Urothelium cell line (cell line): ENCODE measurements around the gene CCDC86.

ENCODE experiments used
- DNase-seq: peaks from one replicate; pipeline ENCODE4 v3.0.0; 2011; ENCODE audit warnings: low spot score, mixed read lengths
- FAIRE-seq: peaks from 2 replicates; lab custom pipeline; 2011; peaks lifted over from hg19 to GRCh38; lab: Jason Lieb, UNC

Gene CCDC86

DNA sequence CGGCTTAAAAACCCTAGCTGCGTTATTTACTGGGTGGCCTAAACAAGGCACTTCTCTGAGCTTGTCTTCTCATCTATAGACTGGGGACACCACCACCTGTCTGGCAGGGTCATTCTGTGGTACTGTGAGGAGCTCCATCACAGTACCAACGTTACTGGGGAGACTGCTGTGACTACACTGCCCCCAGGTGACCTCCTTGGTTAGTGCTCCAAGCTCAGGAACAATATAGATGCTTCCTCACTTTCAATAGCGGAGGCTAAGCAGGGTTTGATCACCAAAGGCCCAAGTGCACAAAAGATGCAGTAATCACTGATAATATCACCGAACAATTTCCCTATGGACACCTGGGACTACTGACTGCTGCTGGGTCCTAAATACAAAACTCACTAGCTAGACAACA, 45.6 kb downstream of the CCDC86 start:
- FAIRE-seq (no peak), DNase-seq (no peak)

GRCh38 chr11:60889869-60890311, 48.0 kb downstream of the CCDC86 start:
- FAIRE-seq (no peak), DNase-seq (no peak)

DNA sequence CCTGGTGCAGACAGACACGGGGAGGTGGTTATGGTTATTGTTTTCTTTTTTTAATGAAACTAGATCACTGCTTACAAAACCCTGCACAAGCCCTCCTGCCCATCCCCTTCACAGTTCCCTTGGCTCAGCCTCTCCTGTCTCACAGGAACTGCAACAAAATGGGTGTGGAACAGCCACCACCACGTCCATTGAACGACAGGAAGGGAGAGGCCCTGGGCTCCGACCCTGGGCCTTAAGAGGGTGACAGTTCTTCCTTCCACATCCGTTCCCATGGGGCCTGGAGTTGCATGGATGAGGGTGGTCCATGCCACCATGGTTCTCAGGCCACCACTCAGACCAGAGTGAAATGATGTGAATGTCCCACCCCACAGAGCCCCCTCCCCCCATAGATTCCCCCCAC, 48.8 kb downstream of the CCDC86 start:
- FAIRE-seq (no peak), DNase-seq (no peak)

GRCh38 chr11:60891103-60891741, 49.3 kb downstream of the CCDC86 start:
- FAIRE-seq (no peak), DNase-seq (no peak)

GRCh38 chr11:60895687-60896086, 53.8 kb downstream of the CCDC86 start:
- FAIRE-seq (no peak), DNase-seq (no peak)

DNA sequence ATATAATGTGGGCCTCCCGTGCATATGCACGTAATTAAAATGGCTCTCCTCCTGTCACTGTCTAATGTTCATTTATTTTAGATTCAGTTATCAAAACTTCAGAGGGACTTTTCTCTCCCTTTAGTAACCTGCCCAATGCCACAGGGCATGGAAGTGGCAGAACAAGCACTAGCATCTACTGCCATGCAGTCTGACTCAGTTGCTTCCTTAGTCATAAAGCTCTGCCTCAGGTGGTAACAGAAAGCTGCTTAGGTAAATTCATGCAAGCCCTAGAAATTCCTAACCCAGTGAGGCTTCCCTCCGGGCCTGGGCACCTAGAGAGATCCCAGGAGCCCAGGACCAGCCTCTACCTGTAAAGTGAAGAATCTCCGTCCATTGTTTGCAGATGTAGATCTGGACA, 55.6 kb downstream of the CCDC86 start:
- FAIRE-seq: no peak

DNA sequence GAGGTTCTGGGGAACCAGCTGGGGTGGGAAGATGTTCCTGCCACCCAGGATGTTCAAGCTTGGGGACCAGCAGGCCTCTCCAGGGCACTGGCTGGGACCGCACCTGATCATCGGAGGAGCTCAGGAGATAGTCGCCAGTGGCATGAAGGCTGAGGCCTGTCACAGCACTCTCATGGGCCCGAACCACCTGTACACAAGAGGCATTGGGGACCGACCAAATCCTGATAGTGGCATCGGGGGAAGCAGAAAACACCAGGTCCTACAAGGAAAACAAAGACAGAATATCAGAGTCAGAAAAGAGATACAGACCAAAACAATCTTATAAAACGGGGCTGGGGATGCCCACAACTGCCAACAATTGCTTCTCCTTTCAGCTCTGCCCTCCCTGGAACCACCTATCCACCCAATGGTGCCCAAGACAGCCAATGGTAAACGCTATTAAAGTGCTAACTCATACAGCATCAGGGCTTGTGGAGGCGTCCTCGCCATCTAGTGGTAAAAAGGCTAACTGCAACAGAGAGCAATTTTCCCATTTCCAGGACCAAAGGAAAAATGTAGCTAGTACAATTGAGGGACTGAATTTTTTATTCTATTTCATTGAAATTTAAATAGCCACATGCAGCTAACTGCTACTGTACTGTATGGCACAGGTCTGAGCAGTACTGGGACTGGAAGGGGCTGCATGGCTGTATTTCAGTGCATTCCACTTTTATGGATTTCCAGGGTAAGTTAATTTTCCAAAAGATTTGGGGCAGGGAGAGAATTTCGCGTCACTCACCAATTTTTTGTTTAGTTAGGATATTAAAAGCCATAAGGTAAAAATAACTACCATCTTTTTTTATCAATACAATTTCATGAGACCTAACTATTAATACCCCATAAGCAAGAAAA, 57.4 kb downstream of the CCDC86 start:
- DNase-seq: peak; percentile 68
- FAIRE-seq: no peak

More for the DNA sequence above, 55.6 kb downstream of the CCDC86 start:
- DNase-seq: no peak

GRCh38 chr11:60899977-60900376, 58.1 kb downstream of the CCDC86 start:
- DNase-seq: no peak
- no peak for FAIRE-seq
